DND-41 (cell line): ENCODE measurements around the gene CLSTN2.
"Not testable (repeated sequence)": the region's sequence is repeated elsewhere in the genome, so short reads cannot be mapped to it uniquely, and the experiment has no call there.

Experiments
- ATAC-seq: fragments of 200-7000 bp; cut with Tn5 transposase; 3 replicates; pipeline ENCODE4 v1.9.1; 2021; ENCODE audit warnings: low read depth; ENCODE audit not compliant: insufficient read depth
- DNase-seq: peaks from one replicate; pipeline ENCODE4 v3.0.0-alpha.2; 2020
- H2AFZ ChIP-seq: 2 replicates; pipeline ENCODE4 v1.6.0; 2012; ENCODE audit warnings: low read depth, low read length
- H3K27ac ChIP-seq: 2 replicates; pipeline ENCODE4 v1.5.1; 2012; ENCODE audit warnings: low read length, inconsistent platforms
- H3K27me3 ChIP-seq: fragments of 200-600 bp; sonication (generic); 2 replicates; pipeline ENCODE4 v1.6.0; 2012; ENCODE audit warnings: low read length, mild to moderate bottlenecking, inconsistent platforms; ENCODE audit not compliant: insufficient read depth, poor library complexity
- H3K36me3 ChIP-seq: 2 replicates; pipeline ENCODE4 v1.5.1; 2012; ENCODE audit warnings: low read length, inconsistent platforms; ENCODE audit not compliant: insufficient read depth
- H3K4me1 ChIP-seq: 2 replicates; pipeline ENCODE4 v1.5.1; 2012; ENCODE audit warnings: mild to moderate bottlenecking, low read length; ENCODE audit not compliant: insufficient read depth
- H3K4me2 ChIP-seq: 2 replicates; pipeline ENCODE4 v1.6.0; 2012; ENCODE audit warnings: mild to moderate bottlenecking, moderate library complexity, low read length, inconsistent platforms; ENCODE audit not compliant: insufficient read depth
- H3K4me3 ChIP-seq, 2 experiments: fragments of 200-600 bp in 1 of 2; shearing (Covaris generic) in 1 of 2; 2 replicates each; pipeline ENCODE4 v1.5.1; 2012 to 2016; ENCODE audit warnings: inconsistent platforms in 2 of 2, low read length in 2 of 2, mild to moderate bottlenecking in 2 of 2, low read depth in 1 of 2, moderate library complexity in 1 of 2
- H3K79me2 ChIP-seq: 2 replicates; pipeline ENCODE4 v1.6.0; 2012; ENCODE audit warnings: low read length, inconsistent platforms; ENCODE audit not compliant: insufficient read depth
- H3K9ac ChIP-seq: 2 replicates; pipeline ENCODE4 v1.6.0; 2012; ENCODE audit warnings: low read depth, mild to moderate bottlenecking, inconsistent platforms, low read length, moderate library complexity
- H3K9me3 ChIP-seq: 2 replicates; pipeline ENCODE4 v1.5.1; 2012; ENCODE audit warnings: low read length, moderate library complexity, mild to moderate bottlenecking, inconsistent platforms; ENCODE audit not compliant: insufficient read depth, severe bottlenecking
- H4K20me1 ChIP-seq: 2 replicates; pipeline ENCODE4 v1.6.0; 2012; ENCODE audit warnings: low read length; ENCODE audit not compliant: insufficient read depth
- EZH2 ChIP-seq: IDR thresholded peaks from 3 replicates; pipeline ENCODE4 v1.6.1; 2012; ENCODE audit warnings: borderline replicate concordance, low read depth, mild to moderate bottlenecking, moderate library complexity, low read length, inconsistent platforms; ENCODE audit not compliant: severe bottlenecking
- TF ChIP-seq, protein P1 (sequence below): IDR thresholded peaks from 2 replicates; pipeline ENCODE4 v1.5.1; 2012; ENCODE audit warnings: borderline replicate concordance, low read length, moderate library complexity, mild to moderate bottlenecking; ENCODE audit not compliant: poor library complexity, severe bottlenecking; ENCODE audit errors: extremely low read depth

The CLSTN2 gene

DNA sequence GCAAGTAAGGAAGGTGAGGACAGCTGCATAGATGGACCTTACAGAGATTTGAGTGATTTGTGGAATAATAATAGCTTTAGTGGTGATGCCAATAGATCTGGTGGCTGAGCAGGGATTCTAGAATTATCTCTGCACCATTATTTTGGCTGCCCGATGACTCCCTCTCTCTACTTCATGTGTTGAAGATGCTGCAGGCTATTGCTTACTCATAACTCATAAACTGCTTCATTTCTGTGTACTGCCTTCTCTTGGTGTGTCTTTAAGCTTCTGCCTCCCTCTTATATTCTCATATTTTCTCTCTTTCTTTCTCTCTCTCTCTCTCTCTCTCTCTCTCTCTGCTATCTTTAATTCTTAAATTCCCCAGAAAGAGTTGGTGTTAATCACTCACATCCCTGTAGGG is 486.9 kb downstream of the CLSTN2 start:
- H3K9me3 ChIP-seq, result no peaks in the 10 kb centered on the region
- H3K4me3 ChIP-seq, result no peak overlapping the region
- H3K4me1 ChIP-seq, result no peaks in the 10 kb centered on the region
- H3K36me3 ChIP-seq, result no peaks in the 10 kb centered on the region
- H3K79me2 ChIP-seq, result no peaks in the 10 kb centered on the region
- no peak overlapping the region for H3K27ac ChIP-seq
- H4K20me1 ChIP-seq, result no peaks in the 10 kb centered on the region
- ATAC-seq (no peak), DNase-seq (no peak)
- peaks cover 3% of the 10 kb centered on the region for H3K27me3 ChIP-seq
- no peak overlapping the region for H3K9ac ChIP-seq
- H3K4me2 ChIP-seq, result no peak overlapping the region
- no peak for TF ChIP-seq EZH2
- TF ChIP-seq, protein P1, sequence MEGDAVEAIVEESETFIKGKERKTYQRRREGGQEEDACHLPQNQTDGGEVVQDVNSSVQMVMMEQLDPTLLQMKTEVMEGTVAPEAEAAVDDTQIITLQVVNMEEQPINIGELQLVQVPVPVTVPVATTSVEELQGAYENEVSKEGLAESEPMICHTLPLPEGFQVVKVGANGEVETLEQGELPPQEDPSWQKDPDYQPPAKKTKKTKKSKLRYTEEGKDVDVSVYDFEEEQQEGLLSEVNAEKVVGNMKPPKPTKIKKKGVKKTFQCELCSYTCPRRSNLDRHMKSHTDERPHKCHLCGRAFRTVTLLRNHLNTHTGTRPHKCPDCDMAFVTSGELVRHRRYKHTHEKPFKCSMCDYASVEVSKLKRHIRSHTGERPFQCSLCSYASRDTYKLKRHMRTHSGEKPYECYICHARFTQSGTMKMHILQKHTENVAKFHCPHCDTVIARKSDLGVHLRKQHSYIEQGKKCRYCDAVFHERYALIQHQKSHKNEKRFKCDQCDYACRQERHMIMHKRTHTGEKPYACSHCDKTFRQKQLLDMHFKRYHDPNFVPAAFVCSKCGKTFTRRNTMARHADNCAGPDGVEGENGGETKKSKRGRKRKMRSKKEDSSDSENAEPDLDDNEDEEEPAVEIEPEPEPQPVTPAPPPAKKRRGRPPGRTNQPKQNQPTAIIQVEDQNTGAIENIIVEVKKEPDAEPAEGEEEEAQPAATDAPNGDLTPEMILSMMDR, result no peak
- H2AFZ ChIP-seq, result no peak overlapping the region

DNA sequence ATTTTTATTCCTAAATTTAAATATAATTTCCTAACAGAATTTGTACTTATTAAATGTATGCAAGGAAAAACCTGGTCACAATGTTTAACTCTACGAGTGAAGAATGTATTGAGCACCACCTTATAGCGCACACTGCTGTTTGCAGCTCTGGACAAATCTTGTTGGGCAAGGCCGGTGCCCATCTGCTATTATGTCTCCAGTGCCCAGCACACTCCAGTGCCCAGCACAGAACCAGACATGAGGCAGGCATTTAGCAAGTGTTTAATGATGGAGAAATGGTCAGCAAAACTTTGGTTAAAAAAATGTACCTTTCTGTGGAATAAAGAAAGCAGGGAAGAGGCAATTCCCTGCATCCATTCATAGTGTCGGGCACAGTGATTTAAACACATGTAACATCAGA is 488.2 kb downstream of the CLSTN2 start:
- no peak for ATAC-seq
- no peak overlapping the region for H3K27ac ChIP-seq
- TF ChIP-seq, protein P1, result no peak
- no peak for TF ChIP-seq EZH2

DNA sequence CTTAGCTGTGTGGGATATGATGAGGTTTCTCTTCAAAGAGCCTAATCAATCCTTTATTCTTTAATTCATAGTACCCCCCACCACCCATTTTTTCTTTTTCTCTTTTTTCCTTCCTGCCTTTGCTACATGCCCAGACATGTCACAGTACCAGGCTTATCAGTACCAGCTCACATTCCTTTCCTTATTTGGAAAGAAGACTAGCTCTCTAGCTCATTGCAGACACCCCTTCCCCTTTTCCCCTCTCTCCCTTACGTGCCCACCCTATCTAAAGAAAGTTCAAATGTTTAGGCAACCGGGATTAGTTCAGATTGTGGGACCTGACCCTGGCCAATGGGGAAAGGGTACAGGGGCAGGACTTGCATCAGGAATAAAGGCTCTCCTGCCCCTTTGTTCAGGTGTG is 488.6 kb downstream of the CLSTN2 start:
- not testable (repeated sequence) for DNase-seq, ATAC-seq, H3K4me1 ChIP-seq, H3K36me3 ChIP-seq, H2AFZ ChIP-seq, H3K9me3 ChIP-seq, H3K79me2 ChIP-seq, H4K20me1 ChIP-seq, H3K9ac ChIP-seq, H3K4me3 ChIP-seq, H3K27ac ChIP-seq, H3K4me2 ChIP-seq, H3K27me3 ChIP-seq

More for the DNA sequence above, 488.2 kb downstream of the CLSTN2 start:
- no peak overlapping the region for H3K4me2 ChIP-seq
- DNase-seq, result no peak
- no peak overlapping the region for H2AFZ ChIP-seq
- no peak overlapping the region for H3K9ac ChIP-seq
- no peaks in the 10 kb centered on the region for H3K4me1 ChIP-seq
- H4K20me1 ChIP-seq, result no peaks in the 10 kb centered on the region
- H3K4me3 ChIP-seq, result no peak overlapping the region
- H3K9me3 ChIP-seq, result no peaks in the 10 kb centered on the region
- peaks cover 2% of the 10 kb centered on the region for H3K27me3 ChIP-seq
- H3K79me2 ChIP-seq, result no peaks in the 10 kb centered on the region
- H3K36me3 ChIP-seq, result no peaks in the 10 kb centered on the region

DNA sequence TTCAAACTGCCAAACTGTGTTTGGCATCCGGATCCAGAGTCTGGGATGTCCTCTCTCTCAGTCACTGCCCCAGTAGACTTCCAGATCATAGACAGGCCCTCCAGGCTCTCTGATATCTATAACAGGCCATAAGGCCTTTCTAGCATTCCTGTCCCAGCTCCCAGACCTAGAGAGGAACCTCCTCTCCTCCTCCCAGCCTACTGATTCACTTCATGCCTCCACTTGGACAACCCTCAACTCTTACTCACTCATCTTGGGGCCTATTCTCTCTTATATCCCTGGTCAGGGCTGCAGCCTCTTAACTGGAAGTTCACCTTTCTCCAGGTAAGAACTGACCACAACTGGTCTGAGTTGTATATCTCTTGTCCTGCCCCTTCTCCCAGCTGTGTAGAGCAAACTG is 489.2 kb downstream of the CLSTN2 start:
- Histone ChIP-seq H3K9ac (no peak overlapping the region), H3K36me3 (no peaks in the 10 kb centered on the region), H2AFZ (no peak overlapping the region), H3K27ac (no peak overlapping the region), H3K9me3 (no peaks in the 10 kb centered on the region), H4K20me1 (no peaks in the 10 kb centered on the region), H3K4me2 (no peak overlapping the region), H3K27me3 (peaks cover 8% of the 10 kb centered on the region), H3K4me1 (no peaks in the 10 kb centered on the region), H3K79me2 (no peaks in the 10 kb centered on the region), H3K4me3 (no peak overlapping the region)
- ATAC-seq (no peak), DNase-seq (no peak)
- TF ChIP-seq, protein P1, result no peak
- TF ChIP-seq EZH2, result no peak
